ENCODE measurements around the gene TMEM147.

Gene TMEM147

GRCh38 chr19:35556846-35557538 is 11.6 kb downstream of the TMEM147 start:
- TF ChIP-seq REST (IDR thresholded peaks at IDR 0.05; ENCODE audit: insufficient replicate concordance, low read depth) (no peak), POLR2AphosphoS5 (IDR thresholded peaks at IDR 0.05; ENCODE audit: low read depth) (no peak), SPI1 (IDR thresholded peaks at IDR 0.05; ENCODE audit: borderline replicate concordance, low read depth) (no peak), CTCF (IDR thresholded peaks at IDR 0.05; ENCODE audit: insufficient read depth, low read length) (no peak), GABPA (IDR thresholded peaks at IDR 0.05; ENCODE audit: low read depth) (no peak)
- no peak overlapping the region for H3K4me3 ChIP-seq (replicated peaks; ENCODE audit: insufficient read depth, low read length)
- no peak for DNase-seq (ENCODE audit: low read depth in 1 of 2, low spot score in 1 of 2)
- H3K27me3 ChIP-seq (ENCODE audit: insufficient read depth, poor library complexity, severe bottlenecking): peaks cover 11% of the 10 kb centered on the region
- no peak overlapping the region for H3K27ac ChIP-seq (replicated peaks)

GRCh38 chr19:35557539-35558399 is 12.3 kb downstream of the TMEM147 start:
- DNase-seq (ENCODE audit: low read depth in 1 of 2, low spot score in 1 of 2): no peak
- H3K27me3 ChIP-seq (ENCODE audit: insufficient read depth, poor library complexity, severe bottlenecking): peaks cover 11% of the 10 kb centered on the region
- no peak overlapping the region for H3K27ac ChIP-seq (replicated peaks)
- TF ChIP-seq REST (IDR thresholded peaks at IDR 0.05; ENCODE audit: insufficient replicate concordance, low read depth) (no peak), POLR2AphosphoS5 (IDR thresholded peaks at IDR 0.05; ENCODE audit: low read depth) (no peak), SPI1 (IDR thresholded peaks at IDR 0.05; ENCODE audit: borderline replicate concordance, low read depth) (no peak), GABPA (IDR thresholded peaks at IDR 0.05; ENCODE audit: low read depth) (no peak), CTCF (IDR thresholded peaks at IDR 0.05; ENCODE audit: insufficient read depth, low read length) (no peak)
- peak overlapping the region; percentile 11; the same call in 1 of the 2 replicates for H3K4me3 ChIP-seq (replicated peaks; ENCODE audit: insufficient read depth, low read length)

- no peak overlapping the region for H3K27ac ChIP-seq (replicated peaks)
- DNase-seq (ENCODE audit: low read depth in 1 of 2, low spot score in 1 of 2): no peak
- H3K27me3 ChIP-seq (ENCODE audit: insufficient read depth, poor library complexity, severe bottlenecking): peaks cover 11% of the 10 kb centered on the region
- no peak overlapping the region for H3K4me3 ChIP-seq (replicated peaks; ENCODE audit: insufficient read depth, low read length)
- TF ChIP-seq POLR2AphosphoS5 (IDR thresholded peaks at IDR 0.05; ENCODE audit: low read depth) (no peak), SPI1 (IDR thresholded peaks at IDR 0.05; ENCODE audit: borderline replicate concordance, low read depth) (no peak), REST (IDR thresholded peaks at IDR 0.05; ENCODE audit: insufficient replicate concordance, low read depth) (no peak), CTCF (IDR thresholded peaks at IDR 0.05; ENCODE audit: insufficient read depth, low read length) (no peak), GABPA (IDR thresholded peaks at IDR 0.05; ENCODE audit: low read depth) (no peak)
Observed at GRCh38 chr19:35558400-35559280, 13.2 kb downstream of the TMEM147 start.

Measured in HL-60 (cell line).